Measurements from ENCODE around the gene THADA.

- TF ChIP-seq, protein P1, sequence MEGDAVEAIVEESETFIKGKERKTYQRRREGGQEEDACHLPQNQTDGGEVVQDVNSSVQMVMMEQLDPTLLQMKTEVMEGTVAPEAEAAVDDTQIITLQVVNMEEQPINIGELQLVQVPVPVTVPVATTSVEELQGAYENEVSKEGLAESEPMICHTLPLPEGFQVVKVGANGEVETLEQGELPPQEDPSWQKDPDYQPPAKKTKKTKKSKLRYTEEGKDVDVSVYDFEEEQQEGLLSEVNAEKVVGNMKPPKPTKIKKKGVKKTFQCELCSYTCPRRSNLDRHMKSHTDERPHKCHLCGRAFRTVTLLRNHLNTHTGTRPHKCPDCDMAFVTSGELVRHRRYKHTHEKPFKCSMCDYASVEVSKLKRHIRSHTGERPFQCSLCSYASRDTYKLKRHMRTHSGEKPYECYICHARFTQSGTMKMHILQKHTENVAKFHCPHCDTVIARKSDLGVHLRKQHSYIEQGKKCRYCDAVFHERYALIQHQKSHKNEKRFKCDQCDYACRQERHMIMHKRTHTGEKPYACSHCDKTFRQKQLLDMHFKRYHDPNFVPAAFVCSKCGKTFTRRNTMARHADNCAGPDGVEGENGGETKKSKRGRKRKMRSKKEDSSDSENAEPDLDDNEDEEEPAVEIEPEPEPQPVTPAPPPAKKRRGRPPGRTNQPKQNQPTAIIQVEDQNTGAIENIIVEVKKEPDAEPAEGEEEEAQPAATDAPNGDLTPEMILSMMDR (IDR thresholded peaks at IDR 0.05; ENCODE audit: low read depth, low read length) = no peak
- no peak for TF ChIP-seq EZH2phosphoT487 (IDR thresholded peaks at IDR 0.05; ENCODE audit: low read depth)
These were observed 295.6 kb downstream of the THADA start for GRCh38 chr2:43300222-43300621.
